HEK293 (cell line): ENCODE results near the gene PIP5K1C.

Experiments used
- CTCF ChIP-seq: fragments of 450-650 bp; formaldehyde crosslinking; IDR thresholded peaks from 2 replicates; pipeline ENCODE4 v1.5.1; 2016; ENCODE audit warnings: missing biosample characterization, missing genetic modification characterization
- ELK4 ChIP-seq: IDR thresholded peaks from 2 replicates; pipeline ENCODE4 v1.6.1; 2011; ENCODE audit warnings: mild to moderate bottlenecking, low read depth, low read length, borderline replicate concordance
- OSR2 ChIP-seq: fragments of 450-650 bp; formaldehyde crosslinking; IDR thresholded peaks from 2 replicates; pipeline ENCODE4 v1.5.1; 2016; ENCODE audit warnings: missing biosample characterization, missing genetic modification characterization
- OVOL3 ChIP-seq: fragments of 450-650 bp; formaldehyde crosslinking; IDR thresholded peaks from 2 replicates; pipeline ENCODE4 v1.5.1; 2016; ENCODE audit warnings: missing biosample characterization, missing genetic modification characterization
- SP3 ChIP-seq: fragments of 450-650 bp; formaldehyde crosslinking; IDR thresholded peaks from 2 replicates; pipeline ENCODE4 v1.5.1; 2016; ENCODE audit warnings: missing biosample characterization, missing genetic modification characterization
- SP7 ChIP-seq: fragments of 450-650 bp; formaldehyde crosslinking; IDR thresholded peaks from 2 replicates; pipeline ENCODE4 v1.5.1; 2016; ENCODE audit warnings: missing biosample characterization, missing genetic modification characterization
- ZBTB49 ChIP-seq: fragments of 450-650 bp; formaldehyde crosslinking; IDR thresholded peaks from 2 replicates; pipeline ENCODE4 v1.5.1; 2016; ENCODE audit warnings: missing biosample characterization, missing genetic modification characterization, low read depth
- ZNF146 ChIP-seq: fragments of 450-650 bp; formaldehyde crosslinking; IDR thresholded peaks from 2 replicates; pipeline ENCODE4 v1.5.1; 2016; ENCODE audit warnings: missing biosample characterization, missing genetic modification characterization
- ZNF214 ChIP-seq: fragments of 450-650 bp; formaldehyde crosslinking; IDR thresholded peaks from 2 replicates; pipeline ENCODE4 v1.5.1; 2017; ENCODE audit warnings: missing biosample characterization, mild to moderate bottlenecking, missing genetic modification characterization, borderline replicate concordance
- ZNF280D ChIP-seq: fragments of 450-650 bp; formaldehyde crosslinking; IDR thresholded peaks from 2 replicates; pipeline ENCODE4 v1.5.1; 2016; ENCODE audit warnings: missing biosample characterization, missing genetic modification characterization
- ZNF362 ChIP-seq: fragments of 450-650 bp; formaldehyde crosslinking; IDR thresholded peaks from 2 replicates; pipeline ENCODE4 v1.5.1; 2016; ENCODE audit warnings: missing biosample characterization, missing genetic modification characterization
- ZNF394 ChIP-seq: fragments of 450-650 bp; formaldehyde crosslinking; IDR thresholded peaks from 2 replicates; pipeline ENCODE4 v1.5.1; 2016; ENCODE audit warnings: missing biosample characterization, missing genetic modification characterization, mild to moderate bottlenecking, moderate library complexity, borderline replicate concordance
- ZNF513 ChIP-seq: fragments of 450-650 bp; IDR thresholded peaks from 2 replicates; pipeline ENCODE4 v1.5.1; 2018; ENCODE audit warnings: missing biosample characterization, missing genetic modification characterization
- ZNF624 ChIP-seq: fragments of 450-650 bp; formaldehyde crosslinking; IDR thresholded peaks from 2 replicates; pipeline ENCODE4 v1.5.1; 2017; ENCODE audit warnings: missing biosample characterization, missing genetic modification characterization
- ZNF843 ChIP-seq: fragments of 450-650 bp; formaldehyde crosslinking; IDR thresholded peaks from 2 replicates; pipeline ENCODE4 v1.5.1; 2016; ENCODE audit warnings: missing biosample characterization, missing genetic modification characterization
- ZSCAN4 ChIP-seq: fragments of 450-650 bp; formaldehyde crosslinking; IDR thresholded peaks from 2 replicates; pipeline ENCODE4 v1.5.1; 2017; ENCODE audit warnings: missing biosample characterization, missing genetic modification characterization
- ZSCAN5A ChIP-seq: fragments of 450-650 bp; formaldehyde crosslinking; IDR thresholded peaks from 2 replicates; pipeline ENCODE4 v1.5.1; 2016; ENCODE audit warnings: missing biosample characterization, missing genetic modification characterization

Gene PIP5K1C

GRCh38 chr19:3626473-3627350 is 73.6 kb downstream of the PIP5K1C start, which contains the start of gene CACTIN (continued):
- TF ChIP-seq ZSCAN4 (tag by site-specific recombination) (no peak; the same call in 1 of the 2 replicates), SP7 (tag by site-specific recombination) (peak; percentile 91), ZNF362 (tag by site-specific recombination) (no peak), ZNF280D (no peak), ZNF843 (peak; percentile 51), CTCF (tag by site-specific recombination) (peak; percentile 37; the same call in 1 of the 2 replicates), ZSCAN5A (no peak), OSR2 (tag by site-specific recombination) (peak; percentile 17; the same call in 1 of the 2 replicates), ZBTB49 (no peak), OVOL3 (no peak), ZNF146 (no peak; the same call in 1 of the 2 replicates), ZNF394 (tag by site-specific recombination) (no peak; the same call in 1 of the 2 replicates), SP3 (tag by site-specific recombination) (peak; percentile 99), ELK4 (no peak; the same call in 1 of the 2 replicates), ZNF624 (no peak), ZNF513 (tag by site-specific recombination) (no peak), ZNF214 (tag by site-specific recombination) (no peak)
